Upper lobe of right lung (tissue), 1 donor: ENCODE data around the gene CFLAR. TPM values are rescaled to one million over a fixed set of nuclear protein-coding genes. Genes with fewer than 3 reads are reported as not detected.

Experiments used
- ATAC-seq: fragments of 200-7000 bp; cut with Tn5 transposase; one replicate; pipeline ENCODE4 v1.9.1; 2020; ENCODE audit warnings: mild to moderate bottlenecking, moderate library complexity
- DNase-seq: peaks from one replicate; pipeline ENCODE4 v3.0.0-alpha.2; 2020
- H3K27ac ChIP-seq: fragments of 200-600 bp; one replicate; pipeline ENCODE4 v1.8.0; 2022
- H3K27me3 ChIP-seq: fragments of 200-600 bp; one replicate; pipeline ENCODE4 v1.8.0; 2022; ENCODE audit warnings: mild to moderate bottlenecking
- H3K36me3 ChIP-seq: fragments of 200-600 bp; one replicate; pipeline ENCODE4 v1.8.0; 2022
- H3K4me1 ChIP-seq: fragments of 200-600 bp; one replicate; pipeline ENCODE4 v1.8.0; 2022
- H3K4me3 ChIP-seq: fragments of 200-600 bp; one replicate; pipeline ENCODE4 v1.8.0; 2022; ENCODE audit warnings: mild to moderate bottlenecking
- H3K9me3 ChIP-seq: fragments of 200-600 bp; one replicate; pipeline ENCODE4 v1.8.0; 2022
- intact Hi-C: fragments of 100-400 bp; cut with DNase I; formaldehyde crosslinking; loops from one replicate; pipeline ENCODE4 v1.11.0; 2022
- total RNA-seq: library from RNA; stranded (reverse); fragmentation: NEBNext Ultra II Directional; extraction: Animal tissue kit (Norgen Biotek cat#: 25700); gene quantifications from one replicate; pipeline ENCODE4 v1.2.1, GENCODE V29; 2021
- TF ChIP-seq, protein P1 (sequence below): fragments of 200-600 bp; IDR thresholded peaks from one replicate; pipeline ENCODE4 v1.8.0; 2022; ENCODE audit warnings: antibody characterized with exemption
- donor health status: DM: no; HTN: yes; CAD: no; lungs with severe emphysema.

Gene CFLAR
- total RNA-seq, 1 donor from 2014 or later, result 316 TPM

DNA sequence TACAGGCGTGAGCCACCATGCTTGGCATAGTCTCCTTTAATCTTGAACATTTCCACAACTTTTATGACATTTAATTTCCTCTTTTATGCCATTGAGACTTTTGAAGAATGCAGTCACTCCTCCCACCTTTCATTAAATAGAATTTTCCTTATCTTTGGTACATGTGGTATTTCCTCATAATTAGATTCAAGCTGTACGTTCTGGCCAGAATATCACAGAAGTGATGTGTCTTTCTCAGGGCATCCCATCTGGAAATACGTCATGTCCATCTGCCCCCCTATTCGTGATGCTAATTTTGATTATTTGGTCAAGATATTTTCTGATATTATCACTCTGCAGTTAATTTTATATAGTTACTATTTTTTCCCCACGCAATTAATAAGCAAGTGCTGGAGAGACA, 83.9 kb downstream of the CFLAR start:
- H3K36me3 ChIP-seq, result peaks cover 60% of the 10 kb centered on the region
- no peak for ATAC-seq
- intact Hi-C loops, result no loop called here
- no peaks in the 10 kb centered on the region for H3K9me3 ChIP-seq
- DNase-seq, result no peak
- H3K27me3 ChIP-seq, result no peaks in the 10 kb centered on the region
- peaks cover 8% of the 10 kb centered on the region for H3K4me1 ChIP-seq
- TF ChIP-seq, protein P1, sequence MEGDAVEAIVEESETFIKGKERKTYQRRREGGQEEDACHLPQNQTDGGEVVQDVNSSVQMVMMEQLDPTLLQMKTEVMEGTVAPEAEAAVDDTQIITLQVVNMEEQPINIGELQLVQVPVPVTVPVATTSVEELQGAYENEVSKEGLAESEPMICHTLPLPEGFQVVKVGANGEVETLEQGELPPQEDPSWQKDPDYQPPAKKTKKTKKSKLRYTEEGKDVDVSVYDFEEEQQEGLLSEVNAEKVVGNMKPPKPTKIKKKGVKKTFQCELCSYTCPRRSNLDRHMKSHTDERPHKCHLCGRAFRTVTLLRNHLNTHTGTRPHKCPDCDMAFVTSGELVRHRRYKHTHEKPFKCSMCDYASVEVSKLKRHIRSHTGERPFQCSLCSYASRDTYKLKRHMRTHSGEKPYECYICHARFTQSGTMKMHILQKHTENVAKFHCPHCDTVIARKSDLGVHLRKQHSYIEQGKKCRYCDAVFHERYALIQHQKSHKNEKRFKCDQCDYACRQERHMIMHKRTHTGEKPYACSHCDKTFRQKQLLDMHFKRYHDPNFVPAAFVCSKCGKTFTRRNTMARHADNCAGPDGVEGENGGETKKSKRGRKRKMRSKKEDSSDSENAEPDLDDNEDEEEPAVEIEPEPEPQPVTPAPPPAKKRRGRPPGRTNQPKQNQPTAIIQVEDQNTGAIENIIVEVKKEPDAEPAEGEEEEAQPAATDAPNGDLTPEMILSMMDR, result no peak
- no peak overlapping the region for H3K27ac ChIP-seq
- H3K4me3 ChIP-seq, result no peak overlapping the region

DNA sequence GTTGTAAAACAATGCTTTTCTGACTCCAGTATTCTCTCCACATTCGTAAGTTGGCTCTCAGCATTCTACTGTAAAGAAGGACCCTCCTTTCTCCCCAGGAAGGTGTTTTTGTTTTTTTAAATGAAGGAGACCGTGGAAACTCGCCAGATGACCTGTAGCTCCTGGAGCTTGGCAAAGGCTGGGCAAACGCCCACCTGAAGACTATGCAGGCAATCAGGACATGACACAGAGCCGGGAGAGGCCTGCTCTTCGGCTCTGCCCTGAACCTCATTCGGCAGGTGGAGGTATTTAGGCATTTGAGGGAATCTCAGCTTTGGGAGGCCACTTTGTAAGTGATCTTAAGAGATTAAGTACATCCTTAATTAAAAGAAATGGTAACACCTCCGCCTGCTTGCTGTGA, 84.4 kb downstream of the CFLAR start:
- H3K27ac ChIP-seq, result no peak overlapping the region
- intact Hi-C loops, result no loop called here
- DNase-seq (no peak), ATAC-seq (no peak)
- peaks cover 59% of the 10 kb centered on the region for H3K36me3 ChIP-seq
- TF ChIP-seq, protein P1, result no peak
- H3K9me3 ChIP-seq, result no peaks in the 10 kb centered on the region
- peaks cover 8% of the 10 kb centered on the region for H3K4me1 ChIP-seq
- no peaks in the 10 kb centered on the region for H3K27me3 ChIP-seq
- H3K4me3 ChIP-seq, result no peak overlapping the region

DNA sequence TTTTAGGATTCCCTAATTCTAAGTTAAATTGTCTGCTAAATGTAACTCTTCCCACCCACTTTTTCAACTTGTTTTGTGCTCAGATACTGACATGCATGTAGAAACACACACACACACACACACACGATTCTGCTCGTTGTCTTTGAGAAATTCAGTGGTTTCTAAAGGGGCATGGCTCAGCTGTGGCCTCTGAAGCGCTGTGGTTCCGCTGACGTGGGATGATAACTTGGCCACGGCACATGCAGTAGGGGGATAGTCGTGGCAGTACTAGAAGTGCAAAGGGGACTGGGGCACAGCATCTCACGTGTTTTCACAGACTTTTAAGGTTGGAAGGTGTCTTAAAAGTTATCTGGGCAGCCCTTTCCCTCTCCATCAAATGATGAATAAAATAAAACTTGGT, 85.4 kb downstream of the CFLAR start:
- peaks cover 55% of the 10 kb centered on the region for H3K36me3 ChIP-seq
- TF ChIP-seq, protein P1, result no peak
- H3K27ac ChIP-seq, result no peak overlapping the region
- no peaks in the 10 kb centered on the region for H3K27me3 ChIP-seq
- ATAC-seq (no peak), DNase-seq (no peak)
- peaks cover 8% of the 10 kb centered on the region for H3K4me1 ChIP-seq
- H3K4me3 ChIP-seq, result no peak overlapping the region
- intact Hi-C loops, result no loop called here
- H3K9me3 ChIP-seq, result no peaks in the 10 kb centered on the region

DNA sequence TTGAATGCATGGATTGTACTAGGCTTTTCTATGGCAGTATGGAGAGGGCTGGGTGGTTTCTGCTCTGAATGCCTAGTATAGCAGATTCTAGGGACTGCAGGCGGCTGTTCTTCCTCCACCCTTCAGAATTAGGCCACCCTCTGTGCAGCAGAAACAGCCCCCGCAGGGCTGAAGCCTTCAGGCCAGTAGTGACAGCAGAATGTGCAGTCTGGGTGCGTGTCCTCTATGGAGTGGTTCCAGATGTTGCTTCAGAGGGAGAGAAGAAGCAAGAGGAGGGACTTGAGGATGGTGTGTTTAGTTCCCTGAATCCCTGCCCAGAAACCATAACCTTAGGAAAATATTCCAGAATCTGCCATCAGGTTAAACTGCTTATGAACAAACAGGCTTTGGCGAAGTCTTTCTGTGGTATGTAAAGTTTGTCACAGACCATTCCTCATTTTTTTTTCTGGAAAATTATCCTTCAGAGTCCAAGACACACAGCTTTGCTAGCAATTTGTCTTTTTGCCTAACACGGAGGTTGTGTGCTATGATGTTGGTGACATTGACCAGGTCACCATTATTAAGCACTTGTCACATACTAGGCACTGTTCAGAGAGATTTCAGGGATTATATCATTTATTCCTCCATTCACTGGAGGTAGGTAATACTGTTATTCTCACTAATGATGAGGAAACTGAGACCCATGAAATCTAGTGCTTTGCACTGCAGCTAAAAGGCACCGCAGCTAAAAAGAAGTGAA, 88.1 kb downstream of the CFLAR start:
- Histone ChIP-seq H3K4me1 (peaks cover 8% of the 10 kb centered on the region), H3K27me3 (no peaks in the 10 kb centered on the region), H3K27ac (no peak overlapping the region), H3K36me3 (peaks cover 53% of the 10 kb centered on the region), H3K9me3 (no peaks in the 10 kb centered on the region), H3K4me3 (no peak overlapping the region)
- TF ChIP-seq, protein P1, result no peak
- peak; percentile 63 for ATAC-seq
- intact Hi-C loops, result no loop called here
- no peak for DNase-seq

DNA sequence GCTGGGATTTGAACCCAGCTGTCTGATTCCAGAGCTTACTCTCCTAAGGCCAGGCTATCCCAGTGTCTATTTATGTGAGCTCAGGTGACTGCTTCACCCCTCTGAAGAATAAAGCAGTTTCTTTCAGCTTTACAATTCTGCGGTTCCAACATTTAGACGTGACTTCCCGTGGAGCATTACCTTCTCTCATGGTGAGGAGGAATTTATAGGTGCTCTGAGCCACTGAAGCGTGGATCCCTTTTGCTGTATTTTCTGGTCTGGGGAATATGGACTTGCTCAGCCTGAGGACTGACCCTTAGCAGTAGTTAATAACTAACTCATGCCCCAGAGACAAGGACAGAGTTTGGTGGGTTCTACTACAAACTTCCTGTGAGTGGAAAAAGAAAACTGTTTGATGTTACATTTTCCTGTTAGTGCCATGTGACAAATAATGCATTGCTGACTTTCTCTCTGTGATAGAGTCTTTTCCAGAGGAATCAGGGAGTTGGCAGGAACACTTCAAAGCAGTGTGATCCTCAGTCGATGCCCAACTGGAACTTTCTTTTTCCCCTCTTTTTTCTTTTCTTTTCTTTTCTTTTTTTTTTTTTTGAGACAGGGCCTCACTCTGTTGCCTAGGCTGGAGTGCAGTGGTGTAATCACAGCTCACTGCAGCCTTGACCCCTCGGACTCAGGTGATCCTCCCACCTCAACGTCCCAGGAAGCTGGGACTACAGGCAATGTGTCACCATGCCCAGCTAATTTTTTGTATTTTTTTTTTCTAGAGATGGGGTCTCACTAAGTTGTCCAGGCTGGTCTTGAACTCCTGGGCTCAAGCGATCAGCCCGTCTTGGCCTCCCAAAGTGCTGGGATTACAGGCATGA, 88.9 kb downstream of the CFLAR start:
- TF ChIP-seq, protein P1, result no peak
- no peak overlapping the region for H3K4me3 ChIP-seq
- ATAC-seq (no peak), DNase-seq (no peak)
- no peaks in the 10 kb centered on the region for H3K27me3 ChIP-seq
- peak overlapping the region; percentile 11 for H3K27ac ChIP-seq
- H3K9me3 ChIP-seq, result no peaks in the 10 kb centered on the region
- intact Hi-C loops, result no loop called here
- H3K36me3 ChIP-seq, result peaks cover 53% of the 10 kb centered on the region
- peaks cover 11% of the 10 kb centered on the region for H3K4me1 ChIP-seq
